ENCODE measurements around the gene KIAA1614.

Gene KIAA1614

GRCh38 chr1:180921386-180921785 lies 8.7 kb downstream of the KIAA1614 start:
- no peak overlapping the region for H3K4me3 ChIP-seq (IDR thresholded peaks at IDR 0.05; ENCODE audit: insufficient read depth, low read depth, low read length)
- no peaks in the 10 kb centered on the region for H3K27me3 ChIP-seq (ENCODE audit: insufficient read depth, low read depth)
- H3K4me2 ChIP-seq: no peak overlapping the region
- no peak overlapping the region for H2AFZ ChIP-seq (ENCODE audit: low read depth)
- no peak overlapping the region for H3K27ac ChIP-seq
- H3K79me2 ChIP-seq (ENCODE audit: insufficient read depth, low read depth): no peaks in the 10 kb centered on the region
- no peak for TF ChIP-seq CTCF (conservative IDR thresholded peaks at IDR 0.05; ENCODE audit: low read depth, low read length)
- no peak overlapping the region for H3K9ac ChIP-seq
- no peaks in the 10 kb centered on the region for H4K20me1 ChIP-seq (ENCODE audit: insufficient read depth)
- H3K4me1 ChIP-seq (ENCODE audit: low read depth, poor library complexity, severe bottlenecking): no peaks in the 10 kb centered on the region
- H3K36me3 ChIP-seq (ENCODE audit: insufficient read depth): no peaks in the 10 kb centered on the region

DNA sequence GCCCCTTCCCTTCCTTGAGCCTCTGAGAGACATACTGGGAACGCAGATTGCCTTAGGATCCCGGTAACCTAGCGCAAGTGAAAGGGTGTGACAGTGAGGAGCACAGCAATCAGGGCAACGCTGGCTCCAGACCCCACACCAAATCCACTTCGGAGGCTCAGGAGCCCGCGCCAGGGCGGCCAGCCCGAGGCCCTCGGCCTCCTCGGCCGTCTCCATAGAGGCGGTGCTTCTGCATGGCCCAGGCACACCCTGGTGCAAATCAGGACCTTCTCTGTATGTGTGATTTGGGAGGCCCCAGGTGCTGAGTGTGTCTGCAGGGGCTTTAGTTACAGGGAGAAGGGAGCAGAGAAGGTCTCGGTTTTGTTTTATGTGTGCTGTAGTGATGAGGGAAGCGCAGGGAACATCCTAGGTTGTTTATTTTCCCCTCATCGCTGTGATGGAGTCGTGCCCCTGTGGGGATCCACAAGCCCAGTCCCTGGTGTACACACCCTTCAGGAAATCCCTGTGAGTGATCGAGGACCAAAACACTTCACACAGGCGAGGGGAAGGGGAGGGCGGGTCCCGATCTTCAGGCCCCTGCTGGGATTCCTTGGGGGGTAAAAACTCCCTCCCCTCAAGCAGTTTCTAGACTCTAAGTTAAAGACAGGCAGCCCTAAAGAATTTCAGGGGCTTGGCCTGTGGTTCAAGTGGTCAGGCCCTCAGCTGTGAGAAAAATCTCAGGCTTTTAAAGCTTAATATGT lies 9.4 kb downstream of the KIAA1614 start:
- no peak overlapping the region for H3K27ac ChIP-seq
- H3K4me2 ChIP-seq: no peak overlapping the region
- no peaks in the 10 kb centered on the region for H4K20me1 ChIP-seq (ENCODE audit: insufficient read depth)
- no peak for TF ChIP-seq CTCF (conservative IDR thresholded peaks at IDR 0.05; ENCODE audit: low read depth, low read length)
- H3K9ac ChIP-seq: no peak overlapping the region
- H3K4me3 ChIP-seq (IDR thresholded peaks at IDR 0.05; ENCODE audit: insufficient read depth, low read depth, low read length): no peak overlapping the region
- H3K79me2 ChIP-seq (ENCODE audit: insufficient read depth, low read depth): no peaks in the 10 kb centered on the region
- no peaks in the 10 kb centered on the region for H3K27me3 ChIP-seq (ENCODE audit: insufficient read depth, low read depth)
- no peaks in the 10 kb centered on the region for H3K36me3 ChIP-seq (ENCODE audit: insufficient read depth)
- H2AFZ ChIP-seq (ENCODE audit: low read depth): no peak overlapping the region
- H3K4me1 ChIP-seq (ENCODE audit: low read depth, poor library complexity, severe bottlenecking): no peaks in the 10 kb centered on the region

DNA sequence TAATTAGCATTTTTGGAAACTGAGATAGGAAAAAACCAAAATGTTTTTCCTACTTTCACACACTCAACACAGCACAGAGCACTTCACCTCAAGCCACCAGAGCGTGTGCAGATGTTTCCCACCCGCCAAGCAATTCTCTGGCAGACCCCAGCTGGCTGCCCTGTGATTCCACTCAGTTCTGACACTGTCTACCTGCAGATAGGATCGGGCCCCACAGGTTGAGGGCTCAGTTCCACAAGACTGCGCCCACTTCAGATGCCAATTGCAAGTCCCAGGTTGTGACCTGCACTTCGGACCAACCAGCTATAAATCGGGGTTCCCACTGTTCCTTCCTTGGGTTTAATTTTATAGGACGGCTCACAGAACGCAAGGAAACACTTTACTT lies 9.9 kb downstream of the KIAA1614 start:
- H3K36me3 ChIP-seq (ENCODE audit: insufficient read depth): no peaks in the 10 kb centered on the region
- no peak overlapping the region for H2AFZ ChIP-seq (ENCODE audit: low read depth)
- H3K27me3 ChIP-seq (ENCODE audit: insufficient read depth, low read depth): no peaks in the 10 kb centered on the region
- no peak overlapping the region for H3K9ac ChIP-seq
- H3K27ac ChIP-seq: no peak overlapping the region
- H4K20me1 ChIP-seq (ENCODE audit: insufficient read depth): no peaks in the 10 kb centered on the region
- no peaks in the 10 kb centered on the region for H3K79me2 ChIP-seq (ENCODE audit: insufficient read depth, low read depth)
- no peak for TF ChIP-seq CTCF (conservative IDR thresholded peaks at IDR 0.05; ENCODE audit: low read depth, low read length)
- H3K4me3 ChIP-seq (IDR thresholded peaks at IDR 0.05; ENCODE audit: insufficient read depth, low read depth, low read length): no peak overlapping the region
- no peak overlapping the region for H3K4me2 ChIP-seq
- no peaks in the 10 kb centered on the region for H3K4me1 ChIP-seq (ENCODE audit: low read depth, poor library complexity, severe bottlenecking)

- H3K36me3 ChIP-seq (ENCODE audit: insufficient read depth): no peaks in the 10 kb centered on the region
- no peak overlapping the region for H3K27ac ChIP-seq
- H3K79me2 ChIP-seq (ENCODE audit: insufficient read depth, low read depth): no peaks in the 10 kb centered on the region
- H4K20me1 ChIP-seq (ENCODE audit: insufficient read depth): no peaks in the 10 kb centered on the region
- no peak overlapping the region for H3K9ac ChIP-seq
- TF ChIP-seq CTCF (conservative IDR thresholded peaks at IDR 0.05; ENCODE audit: low read depth, low read length): no peak
- no peak overlapping the region for H3K4me2 ChIP-seq
- no peaks in the 10 kb centered on the region for H3K27me3 ChIP-seq (ENCODE audit: insufficient read depth, low read depth)
- no peak overlapping the region for H3K4me3 ChIP-seq (IDR thresholded peaks at IDR 0.05; ENCODE audit: insufficient read depth, low read depth, low read length)
- H3K4me1 ChIP-seq (ENCODE audit: low read depth, poor library complexity, severe bottlenecking): no peaks in the 10 kb centered on the region
- H2AFZ ChIP-seq (ENCODE audit: low read depth): no peak overlapping the region
These were observed 10.5 kb downstream of the KIAA1614 start for GRCh38 chr1:180923021-180923841.

Measured in KMS-11 (cell line).